Measurements from ENCODE around the gene KRT74. TPM values are rescaled to one million over a fixed set of nuclear protein-coding genes. Genes with fewer than 3 reads are reported as not detected.

Gene KRT74
- total RNA-seq, 4 donors from 2014 or later = not detected

GRCh38 chr12:52608161-52608560 is 34.5 kb upstream of the KRT74 start:
- no peak overlapping the region for H3K4me3 ChIP-seq
- H3K36me3 ChIP-seq = no peaks in the 10 kb centered on the region
- no peak for DNase-seq (ENCODE audit: low spot score in 2 of 2)
- no peaks in the 10 kb centered on the region for H3K9me3 ChIP-seq
- H3K27me3 ChIP-seq = peaks cover 0 to 21% of the 10 kb centered on the region in 2 donors
- TF ChIP-seq EP300 (IDR thresholded peaks at IDR 0.05) (no peak), POLR2A (IDR thresholded peaks at IDR 0.05) (no peak), CTCF (IDR thresholded peaks at IDR 0.05) (no peak)
- no peaks in the 10 kb centered on the region for H3K4me1 ChIP-seq
- 70 to 77% methylated on average over 6 of the region's 6 CpGs for WGBS, 2 donors
- no peak overlapping the region for H3K27ac ChIP-seq

- H3K36me3 ChIP-seq = no peaks in the 10 kb centered on the region
- TF ChIP-seq CTCF (IDR thresholded peaks at IDR 0.05) (no peak), EP300 (IDR thresholded peaks at IDR 0.05) (no peak), POLR2A (IDR thresholded peaks at IDR 0.05) (no peak)
- H3K27me3 ChIP-seq = peaks cover 0 to 24% of the 10 kb centered on the region in 2 donors
- WGBS, 2 donors = 53 to 67% methylated on average over 1 of the region's 1 CpG
- no peak overlapping the region for H3K4me3 ChIP-seq
- H3K9me3 ChIP-seq = no peaks in the 10 kb centered on the region
- no peak overlapping the region for H3K27ac ChIP-seq
- no peak for DNase-seq (ENCODE audit: low spot score in 2 of 2)
- H3K4me1 ChIP-seq = no peaks in the 10 kb centered on the region
These were observed 33.7 kb upstream of the KRT74 start for GRCh38 chr12:52607314-52607713.

GRCh38 chr12:52606581-52607218 is 33.1 kb upstream of the KRT74 start:
- Histone ChIP-seq H3K4me1 (no peaks in the 10 kb centered on the region), H3K36me3 (no peaks in the 10 kb centered on the region), H3K27me3 (peaks cover 0 to 31% of the 10 kb centered on the region in 2 donors), H3K27ac (no peak overlapping the region), H3K4me3 (no peak overlapping the region), H3K9me3 (no peaks in the 10 kb centered on the region)
- 74 to 75% methylated on average over 7 of the region's 7 CpGs for WGBS, 2 donors
- TF ChIP-seq CTCF (IDR thresholded peaks at IDR 0.05) (no peak), EP300 (IDR thresholded peaks at IDR 0.05) (no peak), POLR2A (IDR thresholded peaks at IDR 0.05) (no peak)
- DNase-seq (ENCODE audit: low spot score in 2 of 2) = no peak

DNA sequence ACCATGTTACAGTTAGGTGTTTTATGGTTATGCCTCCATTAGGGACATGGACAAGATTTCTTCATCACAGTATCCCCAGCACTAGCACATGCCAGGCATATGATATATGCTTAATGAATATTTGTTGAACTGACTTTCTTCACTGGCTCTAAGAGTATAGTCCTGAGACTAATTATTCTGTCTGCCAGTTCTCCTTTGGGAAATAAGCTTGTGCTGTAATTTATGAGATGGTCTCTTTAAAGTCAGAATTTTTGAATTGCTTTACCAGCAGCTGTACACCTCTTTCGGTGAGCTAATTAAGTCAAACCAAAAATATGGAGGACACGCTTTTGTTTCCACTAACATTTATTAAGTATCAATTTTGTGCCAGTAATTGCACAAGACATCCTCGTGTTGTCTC is 32.5 kb upstream of the KRT74 start:
- Histone ChIP-seq H3K4me1 (peaks cover 0 to 3% (median 0%) of the 10 kb centered on the region in 4 donors), H3K27ac (no peak overlapping the region), H3K36me3 (no peaks in the 10 kb centered on the region), H3K4me3 (no peak overlapping the region), H3K9me3 (no peaks in the 10 kb centered on the region), H3K27me3 (peaks cover 0 to 37% of the 10 kb centered on the region in 2 donors)
- 48 to 63% methylated on average over 3 of the region's 3 CpGs for WGBS, 2 donors
- DNase-seq (ENCODE audit: low spot score in 2 of 2) = no peak
- no peak for TF ChIP-seq POLR2A (IDR thresholded peaks at IDR 0.05)
- TF ChIP-seq CTCF (IDR thresholded peaks at IDR 0.05) = no peak
- no peak for TF ChIP-seq EP300 (IDR thresholded peaks at IDR 0.05)

- DNase-seq (ENCODE audit: low spot score in 2 of 2) = no peak
- WGBS, 2 donors = 70 to 89% methylated on average over 1 of the region's 1 CpG
- Histone ChIP-seq H3K27ac (no peak overlapping the region), H3K27me3 (peaks cover 0 to 38% of the 10 kb centered on the region in 2 donors), H3K4me3 (no peak overlapping the region), H3K36me3 (no peaks in the 10 kb centered on the region), H3K4me1 (peaks cover 0 to 5% (median 0%) of the 10 kb centered on the region in 4 donors), H3K9me3 (no peaks in the 10 kb centered on the region)
- no peak for TF ChIP-seq POLR2A (IDR thresholded peaks at IDR 0.05)
- TF ChIP-seq EP300 (IDR thresholded peaks at IDR 0.05) = no peak
- TF ChIP-seq CTCF (IDR thresholded peaks at IDR 0.05) = no peak
These were observed 31.9 kb upstream of the KRT74 start for GRCh38 chr12:52605542-52605941.
